GM08714 (cell line): ENCODE measurements around the gene ARFRP1.

ENCODE experiments used
- H3K4me3 ChIP-seq: fragments of 200-500 bp; sonication (Bioruptor generic); 2 replicates; pipeline ENCODE4 v1.5.1; 2014; ENCODE audit warnings: mild to moderate bottlenecking, low read length, inconsistent platforms
- ZNF274 ChIP-seq: IDR thresholded peaks from 2 replicates; pipeline ENCODE4 v1.6.1; 2012; ENCODE audit warnings: mild to moderate bottlenecking, low read depth, low read length

ARFRP1 gene

GRCh38 chr20:63688228-63689045, 19.3 kb downstream of the ARFRP1 start:
- TF ChIP-seq ZNF274, result no peak
- no peak overlapping the region for H3K4me3 ChIP-seq

GRCh38 chr20:63687419-63688178, 20.2 kb downstream of the ARFRP1 start:
- no peak overlapping the region for H3K4me3 ChIP-seq
- no peak for TF ChIP-seq ZNF274

DNA sequence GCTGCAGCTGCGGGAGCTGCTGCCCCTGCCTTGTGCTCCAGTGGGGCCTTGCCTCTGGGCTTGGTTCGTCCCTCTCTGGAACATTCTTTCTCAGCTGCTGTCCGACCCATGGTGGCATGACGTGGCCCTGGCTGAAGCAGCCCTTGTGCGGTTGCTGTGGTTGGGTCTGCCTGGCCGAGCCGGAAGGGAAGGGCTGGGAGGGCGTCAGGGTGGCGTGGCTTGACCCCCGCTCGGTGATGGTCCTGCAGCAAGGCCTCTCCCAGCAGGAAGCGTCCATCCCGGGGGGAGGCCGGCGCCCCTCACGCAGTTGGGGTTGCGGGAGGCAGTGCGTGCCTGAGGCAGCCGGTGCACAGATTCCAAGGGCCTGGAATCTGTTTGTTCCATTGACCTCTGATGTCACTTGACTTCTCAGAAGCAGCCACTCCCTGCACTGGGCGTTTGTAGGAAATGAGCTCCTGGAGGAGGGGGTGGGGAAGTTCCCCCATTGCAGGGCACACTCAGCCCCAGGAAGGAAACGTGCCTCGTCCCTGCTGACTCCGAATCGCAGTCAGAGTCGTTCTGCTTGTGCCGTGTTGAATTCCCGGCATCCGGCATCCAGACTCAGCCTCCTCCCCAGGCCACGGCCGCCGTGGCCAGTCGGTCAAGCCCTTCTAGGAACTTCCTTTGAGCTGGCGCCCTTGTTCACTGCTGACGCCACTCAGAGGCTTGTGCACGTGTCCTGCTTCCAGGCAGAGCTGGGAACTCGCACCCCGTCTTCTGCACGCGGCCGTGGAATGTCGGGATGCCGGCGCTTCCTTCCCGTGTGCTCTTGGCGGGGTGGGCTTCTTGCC, 21.1 kb downstream of the ARFRP1 start:
- no peak for TF ChIP-seq ZNF274
- H3K4me3 ChIP-seq, result no peak overlapping the region

DNA sequence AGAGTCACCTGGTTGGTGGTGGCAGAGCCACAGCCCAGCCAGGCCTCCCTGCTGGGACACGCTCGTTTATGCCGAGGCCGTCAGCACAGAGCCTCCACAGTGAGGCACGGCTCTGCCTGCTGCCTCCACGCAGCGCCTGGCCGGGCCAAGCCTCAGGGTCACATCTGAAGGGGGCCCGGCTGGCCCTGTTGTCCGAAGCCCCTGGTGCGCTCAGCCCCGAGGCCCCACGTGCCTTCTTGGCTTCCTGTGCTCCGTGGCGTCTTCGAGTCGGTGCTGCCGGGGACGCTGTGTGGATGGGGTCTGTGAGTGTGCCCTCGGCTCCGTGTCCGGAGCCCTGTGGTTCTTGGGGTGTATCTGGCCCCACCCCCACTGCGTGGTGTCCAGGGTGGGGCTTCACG, 21.7 kb downstream of the ARFRP1 start:
- TF ChIP-seq ZNF274, result no peak

DNA sequence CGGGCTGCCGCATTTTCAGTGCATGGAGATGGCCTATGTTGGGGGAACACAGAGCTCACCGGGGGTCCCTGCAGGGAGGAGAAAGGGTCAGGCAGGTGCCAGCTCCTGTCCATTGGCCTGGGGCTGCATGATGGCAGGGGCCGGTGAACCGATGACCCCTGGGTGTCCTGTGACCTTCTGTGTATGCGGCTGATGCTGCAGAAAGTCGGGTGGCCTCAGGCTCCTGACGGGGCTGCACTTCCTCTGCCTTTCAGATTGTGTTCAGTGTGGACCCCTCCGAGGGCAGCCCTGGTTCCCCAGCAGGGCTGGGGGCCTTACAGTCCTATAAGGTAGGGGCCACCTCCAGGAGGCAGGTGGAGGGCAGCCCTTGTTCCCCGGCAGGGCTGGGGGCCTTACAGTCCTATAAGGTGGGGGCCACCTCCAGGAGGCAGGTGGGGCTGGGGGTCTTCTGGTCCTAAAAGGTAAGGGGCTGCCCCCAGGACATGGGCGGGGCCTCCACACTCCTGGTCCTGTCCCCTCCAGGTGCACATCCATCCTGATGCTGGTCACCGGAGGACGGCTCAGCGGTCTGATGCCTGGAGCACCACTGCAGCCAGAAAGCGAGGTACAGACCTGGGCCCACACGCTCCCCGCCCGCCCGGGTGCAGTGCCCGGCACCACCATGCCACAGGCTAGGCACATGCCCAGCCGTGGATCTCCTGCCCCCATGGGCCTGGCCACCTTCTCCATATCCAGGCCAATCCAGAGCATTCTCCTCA, 22.3 kb downstream of the ARFRP1 start:
- H3K4me3 ChIP-seq, result no peak overlapping the region
- TF ChIP-seq ZNF274, result no peak

More for the DNA sequence above, 21.7 kb downstream of the ARFRP1 start:
- H3K4me3 ChIP-seq, result no peak overlapping the region

DNA sequence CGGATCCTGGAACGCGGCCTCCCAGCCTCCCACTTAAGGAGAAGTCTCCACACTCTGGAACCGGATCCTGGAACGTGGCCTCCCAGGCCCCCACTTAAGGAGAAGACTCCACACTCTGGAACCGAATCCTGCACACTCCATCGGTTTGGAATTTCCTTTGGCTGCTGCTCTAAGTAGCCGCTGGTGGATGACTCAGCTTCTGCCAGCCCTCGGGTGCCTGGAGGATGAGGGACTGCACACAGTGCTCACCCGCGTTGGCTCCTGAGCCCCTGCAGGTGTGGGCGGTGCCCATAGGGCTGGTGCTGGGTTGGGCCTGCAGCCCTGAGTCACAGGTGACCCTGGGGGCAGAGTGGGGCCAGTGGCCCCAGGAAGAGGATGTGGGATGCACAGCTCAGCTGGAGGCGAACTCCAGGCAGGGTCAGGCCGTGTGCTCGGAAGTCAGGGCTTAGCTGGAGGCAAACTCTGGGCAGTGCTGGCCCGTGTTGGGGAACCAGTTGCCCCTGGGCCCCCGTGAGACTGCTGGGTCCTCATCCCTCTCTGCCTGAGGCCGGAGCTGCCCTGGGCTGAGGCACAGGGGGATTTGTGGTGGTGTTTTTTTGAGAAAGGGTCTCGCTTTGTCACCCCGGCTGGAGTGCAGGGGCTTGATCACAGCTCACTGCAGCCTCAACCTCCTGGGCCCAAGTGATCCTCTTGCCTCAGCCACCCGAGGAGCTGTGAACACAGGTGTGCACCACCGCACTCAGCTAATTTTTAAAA, 25.2 kb downstream of the ARFRP1 start:
- no peak overlapping the region for H3K4me3 ChIP-seq
- no peak for TF ChIP-seq ZNF274

- H3K4me3 ChIP-seq, result no peak overlapping the region
- TF ChIP-seq ZNF274, result no peak
Observed at GRCh38 chr20:63681609-63682142, 26.1 kb downstream of the ARFRP1 start.

DNA sequence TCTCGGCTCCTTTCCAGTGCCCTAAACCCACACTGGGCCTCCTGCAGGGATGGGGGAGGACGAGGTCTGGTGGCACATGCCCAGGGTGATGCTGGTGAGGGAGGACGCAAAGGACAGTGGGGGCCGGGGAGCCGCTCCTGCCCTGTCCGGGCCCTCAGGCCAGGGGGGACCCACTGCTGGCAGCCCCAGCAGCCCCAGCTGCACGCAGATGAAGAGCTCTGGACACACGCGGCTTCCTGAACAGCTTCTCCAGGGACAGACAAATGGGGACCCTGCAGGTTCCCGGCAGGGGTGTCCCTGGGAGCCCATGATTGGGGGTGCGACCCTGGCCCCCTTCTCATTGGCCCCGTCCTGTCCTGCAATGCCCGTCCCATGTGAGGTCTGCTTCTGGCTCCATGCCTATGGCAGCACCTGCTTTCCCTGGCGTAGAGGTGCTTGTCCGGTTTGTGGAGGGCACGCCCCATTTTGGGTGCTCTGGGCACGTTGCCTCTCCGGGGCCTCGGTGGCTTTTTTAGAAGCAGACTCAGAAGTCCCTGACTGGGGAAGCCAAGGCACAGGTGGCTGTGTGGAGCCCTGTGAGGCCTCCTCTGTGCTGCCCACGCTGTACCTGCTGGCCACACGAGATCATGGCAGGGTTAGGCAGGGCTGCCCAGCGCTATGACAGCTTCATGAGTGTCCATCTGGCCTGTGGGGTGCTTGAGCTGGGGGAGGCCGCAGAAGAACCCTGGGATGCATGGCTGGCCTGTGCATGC, 26.7 kb downstream of the ARFRP1 start:
- H3K4me3 ChIP-seq, result no peak overlapping the region

GRCh38 chr20:63680427-63680826, 27.3 kb downstream of the ARFRP1 start:
- H3K4me3 ChIP-seq, result no peak overlapping the region
- TF ChIP-seq ZNF274, result no peak

More for the DNA sequence above, 26.7 kb downstream of the ARFRP1 start:
- TF ChIP-seq ZNF274, result no peak

DNA sequence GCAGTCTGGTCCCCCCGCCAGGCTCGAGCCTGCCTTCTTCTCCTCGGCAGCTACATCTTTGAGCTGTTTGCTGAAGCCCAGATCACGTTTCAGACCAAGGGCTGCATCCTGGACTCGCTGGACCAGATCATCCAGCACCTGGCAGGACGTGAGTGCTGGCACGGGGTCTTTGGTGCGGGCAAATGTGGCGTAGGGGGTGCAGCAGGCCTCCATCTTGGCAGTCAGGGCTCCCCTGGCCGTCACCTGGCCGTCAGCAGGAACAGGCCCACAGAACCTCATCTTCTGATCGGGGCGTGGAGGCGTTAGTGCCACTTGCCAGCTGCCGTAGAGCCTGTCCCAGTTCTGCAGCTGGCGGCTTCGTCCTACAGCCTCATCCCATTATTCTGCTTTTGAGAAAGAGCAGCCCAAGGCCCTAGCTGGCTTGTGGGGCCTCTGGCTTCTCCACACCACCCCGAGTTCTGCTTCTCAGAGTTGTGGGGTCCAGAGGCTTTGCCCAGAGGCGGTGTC, 27.9 kb downstream of the ARFRP1 start:
- TF ChIP-seq ZNF274, result no peak
- H3K4me3 ChIP-seq, result no peak overlapping the region

GRCh38 chr20:63678667-63679465, 28.9 kb downstream of the ARFRP1 start:
- no peak for TF ChIP-seq ZNF274

DNA sequence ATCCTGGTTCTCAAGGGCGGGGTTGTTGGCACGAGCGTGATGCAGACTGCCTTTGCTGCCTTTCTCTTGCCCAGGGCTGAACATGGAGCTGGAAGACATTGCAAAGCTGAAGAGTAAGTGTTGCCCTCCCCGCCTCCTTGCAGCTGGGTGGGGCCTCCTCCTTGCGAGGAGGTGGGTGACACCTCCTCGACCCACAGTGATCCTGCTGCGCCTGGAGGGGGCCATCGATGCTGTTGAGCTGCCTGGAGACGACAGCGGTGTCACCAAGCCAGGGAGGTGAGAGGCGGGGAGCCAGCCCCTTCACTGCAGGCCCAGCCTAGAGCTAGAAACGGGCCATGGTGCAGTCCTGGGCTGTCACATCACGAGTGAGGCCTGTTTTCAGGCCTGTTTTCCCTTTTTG, 29.7 kb downstream of the ARFRP1 start:
- no peak overlapping the region for H3K4me3 ChIP-seq
- TF ChIP-seq ZNF274, result no peak

More at GRCh38 chr20:63678667-63679465, 28.9 kb downstream of the ARFRP1 start:
- no peak overlapping the region for H3K4me3 ChIP-seq
